Hepatocyte (in vitro differentiated cells): ENCODE results near the gene NPTN. TPM values are rescaled to one million over a fixed set of nuclear protein-coding genes. Genes with fewer than 3 reads are reported as not detected.
"Not testable (repeated sequence)": the region's sequence is repeated elsewhere in the genome, so short reads cannot be mapped to it uniquely, and the experiment has no call there.

Experiments
- DNase-seq: peaks from one replicate; pipeline ENCODE4 v3.0.0-alpha.2; 2016; ENCODE audit warnings: low spot score
- H2AFZ ChIP-seq: fragments of 200-600 bp; sonication (generic); 2 replicates; pipeline ENCODE4 v1.6.0; 2016; ENCODE audit warnings: antibody characterized with exemption, mild to moderate bottlenecking
- H3K27ac ChIP-seq: fragments of 200-600 bp; sonication (generic); 2 replicates; pipeline ENCODE4 v1.5.1; 2016; ENCODE audit warnings: mild to moderate bottlenecking
- H3K27me3 ChIP-seq: fragments of 200-600 bp; sonication (generic); 2 replicates; pipeline ENCODE4 v1.6.1; 2016
- H3K36me3 ChIP-seq: fragments of 200-600 bp; sonication (generic); replicated peaks from 2 replicates; pipeline ENCODE4 v1.5.1; 2016; ENCODE audit warnings: low read depth; ENCODE audit not compliant: insufficient read depth
- H3K4me1 ChIP-seq: fragments of 200-600 bp; sonication (generic); 2 replicates; pipeline ENCODE4 v1.5.1; 2016; ENCODE audit warnings: mild to moderate bottlenecking, moderate library complexity; ENCODE audit not compliant: insufficient read depth
- H3K4me2 ChIP-seq: fragments of 200-600 bp; sonication (generic); 2 replicates; pipeline ENCODE4 v1.6.0; 2016
- H3K4me3 ChIP-seq: fragments of 200-600 bp; sonication (generic); 2 replicates; pipeline ENCODE4 v1.5.1; 2016; ENCODE audit warnings: mild to moderate bottlenecking
- H3K79me2 ChIP-seq: fragments of 200-600 bp; sonication (generic); 2 replicates; pipeline ENCODE4 v1.6.0; 2017; ENCODE audit warnings: mild to moderate bottlenecking
- H3K9me2 ChIP-seq: fragments of 200-600 bp; sonication (generic); replicated peaks from 2 replicates; pipeline ENCODE4 v1.6.0; 2017; ENCODE audit warnings: mild to moderate bottlenecking; ENCODE audit not compliant: insufficient read depth
- H3K9me3 ChIP-seq: fragments of 200-600 bp; sonication (generic); 2 replicates; pipeline ENCODE4 v1.5.1; 2016; ENCODE audit warnings: low read depth, mild to moderate bottlenecking
- H4K20me1 ChIP-seq: fragments of 200-600 bp; sonication (generic); 2 replicates; pipeline ENCODE4 v1.6.0; 2016; ENCODE audit warnings: mild to moderate bottlenecking; ENCODE audit not compliant: insufficient read depth, poor library complexity, severe bottlenecking
- EZH2 ChIP-seq: fragments of 200-600 bp; sonication (generic); IDR thresholded peaks from 2 replicates; pipeline ENCODE4 v1.6.1; 2016; ENCODE audit warnings: antibody characterized with exemption, mild to moderate bottlenecking, borderline replicate concordance
- EZH2phosphoT487 ChIP-seq: fragments of 200-600 bp; sonication (generic); IDR thresholded peaks from one replicate; pipeline ENCODE4 v1.6.1; 2018; ENCODE audit warnings: antibody characterized with exemption, mild to moderate bottlenecking, low read depth, moderate library complexity; ENCODE audit not compliant: unreplicated experiment, severe bottlenecking
- WGBS: methylation state at CpG from one replicate; pipeline ENCODE4 v1.1.6; 2016; ENCODE audit warnings: low lambda C conversion rate; ENCODE audit errors: missing lambda C conversion rate; 5-methylcytosine and 5-hydroxymethylcytosine counted together
- polyA plus RNA-seq: library from polyadenylated mRNA; unstranded; fragments of >200 nt; fragmentation: Nextera tagmentation; extraction: Ambion mirVana; gene quantifications from 2 replicates; pipeline ENCODE4 v1.2.1, GENCODE V29; 2016
- total RNA-seq: library from RNA; depleted of rRNA; stranded (reverse); fragments of >200 nt; gene quantifications from 2 replicates; pipeline ENCODE4 v1.2.3, GENCODE V29; 2014
- TF ChIP-seq, protein P1 (sequence below): fragments of 200-600 bp; sonication (generic); IDR thresholded peaks from 2 replicates; pipeline ENCODE4 v1.5.1; 2016; ENCODE audit warnings: antibody characterized with exemption, mild to moderate bottlenecking; ENCODE audit not compliant: poor library complexity

NPTN gene
- total and polyA plus RNA-seq, 2 experiments from 2014 or later, result 153 to 234 TPM

DNA sequence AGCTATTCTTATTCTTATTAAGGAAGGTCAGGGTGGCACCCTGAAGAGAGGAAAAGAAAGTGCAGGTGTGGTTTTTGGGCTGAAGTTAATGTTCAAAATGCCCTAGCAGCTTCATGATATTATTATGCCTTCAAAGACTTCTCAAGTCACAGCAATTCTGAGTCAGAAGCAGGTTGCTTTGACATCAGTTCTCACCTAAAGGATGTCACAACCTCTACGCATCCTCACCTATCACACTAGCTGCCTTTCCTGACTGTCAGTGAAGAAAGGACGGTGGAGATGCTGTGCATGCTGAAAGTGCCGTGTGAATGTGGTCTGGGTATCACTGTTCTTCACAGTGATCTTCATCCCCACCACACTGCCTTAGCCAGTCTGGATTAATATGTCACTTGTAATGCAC, 49.6 kb downstream of the NPTN start:
- no peak overlapping the region for H3K27ac ChIP-seq

DNA sequence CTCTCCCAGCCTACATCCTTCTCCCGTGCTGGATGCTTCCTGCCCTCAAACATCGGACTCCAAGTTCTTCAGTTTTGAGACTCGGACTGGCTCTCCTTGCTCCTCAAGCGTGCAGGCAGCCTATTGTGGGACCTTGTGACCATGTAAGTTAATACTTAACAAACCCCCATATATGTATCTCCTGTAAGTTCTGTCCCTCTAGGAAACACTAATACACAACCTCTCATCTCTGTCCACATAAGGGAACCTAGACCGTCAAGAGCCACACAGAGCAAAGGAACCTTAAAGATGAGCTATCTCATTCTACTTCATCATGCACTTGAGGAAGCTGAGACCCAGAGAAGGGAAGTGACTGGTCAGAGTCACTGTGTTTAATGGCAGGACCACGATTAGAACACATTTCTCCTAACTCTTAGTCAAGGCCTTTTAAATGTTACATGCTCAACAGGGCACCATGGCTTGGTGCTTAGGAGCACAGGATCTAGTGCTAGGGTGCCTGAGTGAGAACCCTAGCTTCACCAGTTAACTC, 50.3 kb downstream of the NPTN start:
- 95% methylated on average over 6 of the region's 6 CpGs for WGBS
- no peak for DNase-seq
- Histone ChIP-seq H3K36me3 (peaks cover 4% of the 10 kb centered on the region), H3K9me2 (no peaks in the 10 kb centered on the region), H3K9me3 (no peaks in the 10 kb centered on the region), H3K79me2 (peaks cover 42% of the 10 kb centered on the region), H3K27me3 (no peaks in the 10 kb centered on the region), H3K27ac (no peak overlapping the region), H2AFZ (no peak overlapping the region), H4K20me1 (no peaks in the 10 kb centered on the region), H3K4me3 (no peak overlapping the region), H3K4me2 (no peak overlapping the region), H3K4me1 (peaks cover 29% of the 10 kb centered on the region)
- TF ChIP-seq EZH2phosphoT487, result no peak
- no peak for TF ChIP-seq EZH2
- TF ChIP-seq, protein P1, sequence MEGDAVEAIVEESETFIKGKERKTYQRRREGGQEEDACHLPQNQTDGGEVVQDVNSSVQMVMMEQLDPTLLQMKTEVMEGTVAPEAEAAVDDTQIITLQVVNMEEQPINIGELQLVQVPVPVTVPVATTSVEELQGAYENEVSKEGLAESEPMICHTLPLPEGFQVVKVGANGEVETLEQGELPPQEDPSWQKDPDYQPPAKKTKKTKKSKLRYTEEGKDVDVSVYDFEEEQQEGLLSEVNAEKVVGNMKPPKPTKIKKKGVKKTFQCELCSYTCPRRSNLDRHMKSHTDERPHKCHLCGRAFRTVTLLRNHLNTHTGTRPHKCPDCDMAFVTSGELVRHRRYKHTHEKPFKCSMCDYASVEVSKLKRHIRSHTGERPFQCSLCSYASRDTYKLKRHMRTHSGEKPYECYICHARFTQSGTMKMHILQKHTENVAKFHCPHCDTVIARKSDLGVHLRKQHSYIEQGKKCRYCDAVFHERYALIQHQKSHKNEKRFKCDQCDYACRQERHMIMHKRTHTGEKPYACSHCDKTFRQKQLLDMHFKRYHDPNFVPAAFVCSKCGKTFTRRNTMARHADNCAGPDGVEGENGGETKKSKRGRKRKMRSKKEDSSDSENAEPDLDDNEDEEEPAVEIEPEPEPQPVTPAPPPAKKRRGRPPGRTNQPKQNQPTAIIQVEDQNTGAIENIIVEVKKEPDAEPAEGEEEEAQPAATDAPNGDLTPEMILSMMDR, result no peak

More for the DNA sequence above, 49.6 kb downstream of the NPTN start:
- no peak for DNase-seq
- Histone ChIP-seq H3K9me2 (no peaks in the 10 kb centered on the region), H3K4me1 (peaks cover 24% of the 10 kb centered on the region), H3K36me3 (peaks cover 4% of the 10 kb centered on the region), H3K4me3 (no peak overlapping the region), H3K4me2 (no peak overlapping the region), H4K20me1 (no peaks in the 10 kb centered on the region), H3K9me3 (no peaks in the 10 kb centered on the region), H3K27me3 (no peaks in the 10 kb centered on the region), H3K79me2 (peaks cover 48% of the 10 kb centered on the region), H2AFZ (no peak overlapping the region)
- TF ChIP-seq EZH2phosphoT487, result no peak
- no peak for TF ChIP-seq EZH2
- TF ChIP-seq, protein P1, result no peak
- 94% methylated on average over 3 of the region's 3 CpGs for WGBS

DNA sequence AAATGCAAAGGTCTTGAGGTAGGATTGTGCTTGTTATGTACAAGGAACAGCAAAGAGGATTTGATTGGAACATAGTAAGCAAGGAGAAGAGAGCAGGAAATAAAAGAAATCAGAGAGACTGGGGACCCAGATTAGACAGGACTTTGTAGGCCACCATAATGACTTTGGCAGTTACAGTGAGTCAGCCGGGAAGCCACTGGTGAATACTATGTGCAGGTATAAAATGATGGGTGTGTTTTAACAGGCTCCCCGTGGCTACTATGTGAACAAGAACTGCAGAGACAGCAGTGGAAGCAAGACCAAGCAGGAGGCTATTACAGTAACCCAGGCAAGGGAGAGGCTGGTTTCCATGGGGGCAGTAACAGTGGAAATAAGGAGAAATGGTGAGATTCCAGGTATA, 55.2 kb downstream of the NPTN start:
- peak overlapping the region; percentile 57 for H3K27ac ChIP-seq
- H3K4me3 ChIP-seq, result no peak overlapping the region
- H3K79me2 ChIP-seq, result peaks cover 26% of the 10 kb centered on the region
- no peaks in the 10 kb centered on the region for H3K9me3 ChIP-seq
- no peak overlapping the region for H3K4me2 ChIP-seq
- H2AFZ ChIP-seq, result no peak overlapping the region
- H3K4me1 ChIP-seq, result peaks cover 13% of the 10 kb centered on the region
- TF ChIP-seq, protein P1, result no peak
- no peak for TF ChIP-seq EZH2
- TF ChIP-seq EZH2phosphoT487, result no peak
- no peaks in the 10 kb centered on the region for H4K20me1 ChIP-seq
- no peaks in the 10 kb centered on the region for H3K9me2 ChIP-seq
- H3K27me3 ChIP-seq, result no peaks in the 10 kb centered on the region
- no peaks in the 10 kb centered on the region for H3K36me3 ChIP-seq
- DNase-seq, result no peak
- 60% methylated on average over 2 of the region's 2 CpGs for WGBS

DNA sequence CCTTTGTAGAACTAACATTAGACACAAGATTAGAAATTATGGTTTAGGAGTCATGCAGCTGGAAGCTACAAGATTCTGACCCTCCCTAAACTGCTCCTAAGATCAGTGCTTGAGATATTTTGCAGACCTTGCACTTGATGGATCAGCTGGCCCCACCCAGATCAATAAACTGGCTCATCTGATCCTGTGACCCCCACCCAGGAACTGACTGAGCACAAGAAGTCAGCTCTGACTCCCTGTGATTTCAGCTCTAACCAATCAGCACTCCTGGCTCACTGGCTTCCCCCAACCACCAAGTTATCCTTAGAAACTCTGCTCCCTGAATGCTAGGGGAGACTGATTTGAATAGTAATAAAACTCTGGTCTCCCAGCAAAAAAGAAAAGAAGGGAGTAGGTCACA, 55.6 kb downstream of the NPTN start:
- peak overlapping the region; percentile 57 for H3K27ac ChIP-seq

More for the DNA sequence above, 55.6 kb downstream of the NPTN start:
- H2AFZ ChIP-seq, H3K27me3 ChIP-seq, H3K36me3 ChIP-seq, H3K9me3 ChIP-seq, DNase-seq, H4K20me1 ChIP-seq, H3K4me3 ChIP-seq, H3K4me2 ChIP-seq, H3K9me2 ChIP-seq: not testable (repeated sequence)
- peaks cover 25% of the 10 kb centered on the region for H3K79me2 ChIP-seq
- peaks cover 17% of the 10 kb centered on the region for H3K4me1 ChIP-seq
